CD14-positive monocyte (primary cell): ENCODE data around the gene SLC6A5. TPM values are rescaled to one million over a fixed set of nuclear protein-coding genes. Genes with fewer than 3 reads are reported as not detected.

ENCODE experiments used
- DNase-seq, 3 donors: peaks; one replicate each; pipeline ENCODE4 v3.0.0-alpha.2; 2011 to 2022
- H2AFZ ChIP-seq: 2 replicates; pipeline ENCODE4 v1.6.0; 2012; ENCODE audit warnings: mild to moderate bottlenecking, low read depth, low read length, inconsistent platforms; ENCODE audit not compliant: insufficient read depth, poor library complexity, severe bottlenecking
- H3K27ac ChIP-seq, 2 donors: 1 replicate in 1 of 2; 2 replicates in 1 of 2; pipeline ENCODE4 v1.5.1; 2012 to 2013; ENCODE audit warnings: low read length in 2 of 2, control low read depth in 1 of 2, inconsistent platforms in 1 of 2, low read depth in 1 of 2, mild to moderate bottlenecking in 1 of 2
- H3K27me3 ChIP-seq, 2 donors: one replicate each; pipeline versions ENCODE4 v1.6.0 to v1.6.1; 2011 to 2013; ENCODE audit warnings: low read length in 2 of 2; ENCODE audit not compliant: control insufficient read depth in 2 of 2, insufficient read depth in 2 of 2
- H3K36me3 ChIP-seq, 2 donors: replicated peaks in 1 of 2; 1 replicate in 1 of 2; 2 replicates in 1 of 2; pipeline versions ENCODE4 v1.5.1 to v1.6.1; 2012 to 2013; ENCODE audit warnings: low read length in 2 of 2, control low read depth in 1 of 2, inconsistent platforms in 1 of 2, mild to moderate bottlenecking in 1 of 2; ENCODE audit not compliant: insufficient read depth in 2 of 2, control insufficient read depth in 1 of 2
- H3K4me1 ChIP-seq, 2 donors: 1 replicate in 1 of 2; 2 replicates in 1 of 2; pipeline versions ENCODE4 v1.5.1 to v1.6.1; 2012 to 2013; ENCODE audit warnings: low read length in 2 of 2, control low read depth in 1 of 2, inconsistent platforms in 1 of 2, mild to moderate bottlenecking in 1 of 2, moderate library complexity in 1 of 2; ENCODE audit not compliant: insufficient read depth in 2 of 2, control insufficient read depth in 1 of 2
- H3K4me2 ChIP-seq: replicated peaks from 2 replicates; pipeline ENCODE3; 2012; ENCODE audit warnings: low read length, moderate library complexity, mild to moderate bottlenecking; ENCODE audit not compliant: poor library complexity, severe bottlenecking; ENCODE audit errors: extremely low read depth
- H3K4me3 ChIP-seq, 3 experiments: fragments of 200-600 bp in 1 of 3; sonication (generic) in 1 of 3; replicated peaks in 1 of 3; 1 replicate in 2 of 3; 2 replicates in 1 of 3; pipeline ENCODE4 v1.5.1; 2011 to 2013; ENCODE audit warnings: low read length in 3 of 3, mild to moderate bottlenecking in 3 of 3, control low read depth in 2 of 3, low read depth in 2 of 3, inconsistent platforms in 1 of 3, moderate library complexity in 1 of 3
- H3K79me2 ChIP-seq: 2 replicates; pipeline ENCODE4 v1.6.0; 2012; ENCODE audit warnings: mild to moderate bottlenecking, control low read depth, inconsistent platforms, low read length, moderate library complexity; ENCODE audit not compliant: insufficient read depth
- H3K9ac ChIP-seq: 2 replicates; pipeline ENCODE4 v1.6.0; 2017; ENCODE audit warnings: low read length, mild to moderate bottlenecking; ENCODE audit not compliant: insufficient read depth, poor library complexity, severe bottlenecking
- H3K9me3 ChIP-seq, 2 donors: replicated peaks in 1 of 2; 1 replicate in 1 of 2; 2 replicates in 1 of 2; pipeline versions ENCODE4 v1.5.1 to v1.6.1; 2012 to 2013; ENCODE audit warnings: low read length in 2 of 2, control low read depth in 1 of 2; ENCODE audit not compliant: control insufficient read depth in 1 of 2, insufficient read depth in 1 of 2
- H4K20me1 ChIP-seq: 2 replicates; pipeline ENCODE4 v1.6.0; 2012; ENCODE audit warnings: mild to moderate bottlenecking, low read length, control low read depth, moderate library complexity; ENCODE audit not compliant: insufficient read depth
- H3K27ac Mint-ChIP-seq, 7 donors: one replicate each; pipeline ENCODE4 v1.8.0; 2020; ENCODE audit warnings: mild to moderate bottlenecking in 7 of 7, mixed read lengths in 7 of 7, moderate library complexity in 6 of 7, inconsistent platforms in 2 of 7
- H3K27me3 Mint-ChIP-seq, 3 donors: one replicate each; pipeline ENCODE4 v1.8.0; 2021 to 2022; ENCODE audit warnings: low read depth in 3 of 3, mild to moderate bottlenecking in 3 of 3, mixed read lengths in 3 of 3, moderate library complexity in 3 of 3, inconsistent platforms in 1 of 3
- H3K36me3 Mint-ChIP-seq, 2 donors: one replicate each; pipeline ENCODE4 v1.8.0; 2020; ENCODE audit warnings: mixed read lengths in 2 of 2, inconsistent platforms in 1 of 2, mild to moderate bottlenecking in 1 of 2
- H3K4me1 Mint-ChIP-seq: one replicate; pipeline ENCODE4 v1.8.0; 2020; ENCODE audit warnings: mild to moderate bottlenecking, mixed read lengths
- H3K4me3 Mint-ChIP-seq, 2 donors: one replicate each; pipeline ENCODE4 v1.8.0; 2020; ENCODE audit warnings: mild to moderate bottlenecking in 2 of 2, mixed read lengths in 2 of 2, moderate library complexity in 1 of 2
- H3K9me3 Mint-ChIP-seq, 7 donors: one replicate each; pipeline ENCODE4 v1.8.0; 2020 to 2022; ENCODE audit warnings: mixed read lengths in 7 of 7, mild to moderate bottlenecking in 6 of 7, moderate library complexity in 6 of 7, inconsistent platforms in 2 of 7
- WGBS: methylation state at CpG from one replicate; pipeline ENCODE4 v1.1.5; 2013; ENCODE audit warnings: missing lambda C conversion rate; ENCODE audit not compliant: insufficient coverage; 5-methylcytosine and 5-hydroxymethylcytosine counted together
- intact Hi-C, 2 donors: fragments of 100-400 bp; cut with micrococcal nuclease; formaldehyde crosslinking; loops; one replicate each; pipeline versions ENCODE4 v1.15.0 to v1.15.1; 2023
- polyA plus RNA-seq, 3 donors: library from polyadenylated mRNA; depleted of rRNA in 1 of 3; unstranded in 2 of 3; stranded (reverse) in 1 of 3; fragments of 300-500 nt in 2 of 3; fragments of >200 nt in 1 of 3; fragmentation: Illumina TruSeq in 2 of 3; gene quantifications; 1 replicate in 2 of 3; 2 replicates in 1 of 3; pipeline ENCODE4 v1.2.3, GENCODE V29; 2012 to 2021
- TF ChIP-seq, protein P1 (sequence below): fragments of 200-600 bp; IDR thresholded peaks from one replicate; pipeline ENCODE4 v1.8.0; 2022; ENCODE audit warnings: antibody characterized with exemption, mild to moderate bottlenecking

SLC6A5 gene
- polyA plus RNA-seq, 3 donors, result not detected

DNA sequence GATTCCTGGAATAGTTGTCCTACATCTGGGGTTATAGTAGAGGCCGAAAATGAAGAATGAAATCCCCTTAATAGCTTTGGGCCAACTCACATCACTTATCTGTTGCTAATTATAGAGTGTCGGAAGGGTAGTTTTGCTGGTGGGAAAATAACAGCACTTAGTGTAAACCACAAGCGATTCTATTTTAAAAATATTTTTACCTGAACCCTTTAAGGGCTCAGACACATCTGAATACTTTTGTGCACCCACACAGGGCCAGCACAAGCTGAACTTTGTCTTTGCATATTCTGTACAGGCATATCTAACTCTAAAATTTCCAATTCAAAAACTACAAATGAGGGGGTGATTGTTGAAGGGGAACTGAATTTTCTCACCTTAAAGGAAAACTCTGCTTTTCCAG lies 27.6 kb downstream of the SLC6A5 start:
- intact Hi-C loops, result no loop called here
- no peak for DNase-seq
- TF ChIP-seq, protein P1, sequence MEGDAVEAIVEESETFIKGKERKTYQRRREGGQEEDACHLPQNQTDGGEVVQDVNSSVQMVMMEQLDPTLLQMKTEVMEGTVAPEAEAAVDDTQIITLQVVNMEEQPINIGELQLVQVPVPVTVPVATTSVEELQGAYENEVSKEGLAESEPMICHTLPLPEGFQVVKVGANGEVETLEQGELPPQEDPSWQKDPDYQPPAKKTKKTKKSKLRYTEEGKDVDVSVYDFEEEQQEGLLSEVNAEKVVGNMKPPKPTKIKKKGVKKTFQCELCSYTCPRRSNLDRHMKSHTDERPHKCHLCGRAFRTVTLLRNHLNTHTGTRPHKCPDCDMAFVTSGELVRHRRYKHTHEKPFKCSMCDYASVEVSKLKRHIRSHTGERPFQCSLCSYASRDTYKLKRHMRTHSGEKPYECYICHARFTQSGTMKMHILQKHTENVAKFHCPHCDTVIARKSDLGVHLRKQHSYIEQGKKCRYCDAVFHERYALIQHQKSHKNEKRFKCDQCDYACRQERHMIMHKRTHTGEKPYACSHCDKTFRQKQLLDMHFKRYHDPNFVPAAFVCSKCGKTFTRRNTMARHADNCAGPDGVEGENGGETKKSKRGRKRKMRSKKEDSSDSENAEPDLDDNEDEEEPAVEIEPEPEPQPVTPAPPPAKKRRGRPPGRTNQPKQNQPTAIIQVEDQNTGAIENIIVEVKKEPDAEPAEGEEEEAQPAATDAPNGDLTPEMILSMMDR, result no peak
- H3K4me3 ChIP-seq, result no peak overlapping the region
- no peaks in the 10 kb centered on the region for H3K36me3 ChIP-seq
- H3K9ac ChIP-seq, result no peak overlapping the region
- H3K27me3 ChIP-seq, result peaks cover 0 to 6% of the 10 kb centered on the region in 2 donors
- H3K4me2 ChIP-seq, result no peak overlapping the region
- Mint-ChIP-seq H3K9me3 (peaks cover 0 to 10% (median 0%) of the 10 kb centered on the region in 7 donors), H3K4me1 (peaks cover 5% of the 10 kb centered on the region), H3K36me3 (no peaks in the 10 kb centered on the region), H3K27ac (no peak overlapping the region), H3K4me3 (no peak overlapping the region), H3K27me3 (peaks cover 4 to 11% (median 11%) of the 10 kb centered on the region in 3 donors)
- H3K27ac ChIP-seq, result no peak overlapping the region
- no peaks in the 10 kb centered on the region for H3K79me2 ChIP-seq
- H2AFZ ChIP-seq, result no peak overlapping the region
- no peaks in the 10 kb centered on the region for H3K4me1 ChIP-seq
- H4K20me1 ChIP-seq, result no peaks in the 10 kb centered on the region
- WGBS, result no CpG with 5 or more reads among the region's 3 CpGs
- H3K9me3 ChIP-seq, result peaks cover 0 to 6% of the 10 kb centered on the region in 2 donors

DNA sequence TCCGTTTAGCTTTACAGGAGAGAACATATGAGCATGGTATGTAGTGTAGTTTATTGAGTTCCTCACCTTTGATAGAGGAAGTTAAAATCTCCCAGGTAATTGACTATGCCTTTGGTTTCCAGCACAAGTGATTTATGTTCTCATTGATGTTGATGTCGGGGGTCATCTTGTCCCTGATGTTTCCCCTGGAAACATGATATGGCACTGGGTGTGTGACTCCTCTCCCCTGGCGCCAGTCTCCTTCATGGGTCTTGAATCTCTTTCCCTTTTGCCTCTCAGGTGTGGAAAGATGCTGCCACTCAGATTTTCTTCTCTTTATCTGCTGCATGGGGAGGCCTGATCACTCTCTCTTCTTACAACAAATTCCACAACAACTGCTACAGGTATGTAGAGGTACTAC lies 28.3 kb downstream of the SLC6A5 start:
- no peaks in the 10 kb centered on the region for H3K79me2 ChIP-seq
- WGBS, result 67% methylated on average over 2 of the region's 3 CpGs
- no peak overlapping the region for H3K4me3 ChIP-seq
- no peaks in the 10 kb centered on the region for H3K36me3 ChIP-seq
- no peak overlapping the region for H2AFZ ChIP-seq
- no peak overlapping the region for H3K4me2 ChIP-seq
- H3K4me1 ChIP-seq, result no peaks in the 10 kb centered on the region
- Mint-ChIP-seq H3K4me3 (no peak overlapping the region), H3K27ac (no peak overlapping the region), H3K4me1 (peaks cover 5% of the 10 kb centered on the region), H3K27me3 (peaks cover 3 to 13% (median 11%) of the 10 kb centered on the region in 3 donors), H3K36me3 (no peaks in the 10 kb centered on the region), H3K9me3 (peaks cover 0 to 10% (median 0%) of the 10 kb centered on the region in 7 donors)
- DNase-seq, result no peak
- no peak overlapping the region for H3K9ac ChIP-seq
- TF ChIP-seq, protein P1, result no peak
- H3K9me3 ChIP-seq, result peaks cover 0 to 6% of the 10 kb centered on the region in 2 donors
- no peak overlapping the region for H3K27ac ChIP-seq
- intact Hi-C loops, result no loop called here
- H3K27me3 ChIP-seq, result no peaks in the 10 kb centered on the region
- H4K20me1 ChIP-seq, result no peaks in the 10 kb centered on the region
